HL-60 (cell line): ENCODE data around the gene HHAT.

ENCODE experiments used
- DNase-seq, 2 experiments: peaks; one replicate each; pipeline ENCODE4 v3.0.0-alpha.2; 2010 to 2020; ENCODE audit warnings: low read depth in 1 of 2, low spot score in 1 of 2
- H3K27ac ChIP-seq: fragments of 250-450 bp; sonication (Bioruptor Pico); replicated peaks from 2 replicates; pipeline ENCODE4 v1.5.1; 2020; ENCODE audit warnings: mild to moderate bottlenecking, moderate library complexity
- H3K27me3 ChIP-seq: fragments of 250-450 bp; sonication (Bioruptor Pico); 2 replicates; pipeline ENCODE4 v1.5.1; 2021; ENCODE audit warnings: mild to moderate bottlenecking, moderate library complexity; ENCODE audit not compliant: insufficient read depth, poor library complexity, severe bottlenecking
- H3K4me3 ChIP-seq: replicated peaks from 2 replicates; pipeline ENCODE4 v1.5.1; 2011; ENCODE audit warnings: mild to moderate bottlenecking, control low read depth, low read length; ENCODE audit not compliant: insufficient read depth
- CTCF ChIP-seq: IDR thresholded peaks from one replicate; pipeline ENCODE4 v1.5.1; 2011; ENCODE audit warnings: low read length, control low read depth, inconsistent platforms; ENCODE audit not compliant: insufficient read depth
- GABPA ChIP-seq: IDR thresholded peaks from 2 replicates; pipeline ENCODE4 v1.6.1; 2012; ENCODE audit warnings: low read depth
- POLR2AphosphoS5 ChIP-seq: IDR thresholded peaks from 2 replicates; pipeline ENCODE4 v1.6.1; 2012; ENCODE audit warnings: low read depth
- REST ChIP-seq: IDR thresholded peaks from 2 replicates; pipeline ENCODE4 v1.6.1; 2012; ENCODE audit warnings: low read depth; ENCODE audit not compliant: insufficient replicate concordance
- SPI1 ChIP-seq: IDR thresholded peaks from 2 replicates; pipeline ENCODE4 v1.6.1; 2012; ENCODE audit warnings: low read depth, mild to moderate bottlenecking, borderline replicate concordance

Gene HHAT

GRCh38 chr1:210689826-210690225 is 361.1 kb downstream of the HHAT start:
- Histone ChIP-seq H3K27me3 (no peaks in the 10 kb centered on the region), H3K4me3 (no peak overlapping the region), H3K27ac (no peak overlapping the region)
- TF ChIP-seq CTCF (no peak), POLR2AphosphoS5 (no peak), REST (no peak), SPI1 (no peak), GABPA (no peak)
- DNase-seq = no peak

- Histone ChIP-seq H3K4me3 (no peak overlapping the region), H3K27ac (no peak overlapping the region), H3K27me3 (no peaks in the 10 kb centered on the region)
- DNase-seq = no peak
- TF ChIP-seq GABPA (no peak), CTCF (no peak), REST (no peak), SPI1 (no peak), POLR2AphosphoS5 (no peak)
Observed at GRCh38 chr1:210690236-210690635, 361.5 kb downstream of the HHAT start.

- DNase-seq = no peak
- H3K27ac ChIP-seq = no peak overlapping the region
- H3K4me3 ChIP-seq = no peak overlapping the region
- no peaks in the 10 kb centered on the region for H3K27me3 ChIP-seq
- TF ChIP-seq SPI1 (no peak), GABPA (no peak), POLR2AphosphoS5 (no peak), CTCF (no peak), REST (no peak)
Observed at GRCh38 chr1:210691039-210691610, 362.4 kb downstream of the HHAT start.
